ENCODE data around the gene LYSMD4.

Gene LYSMD4

DNA sequence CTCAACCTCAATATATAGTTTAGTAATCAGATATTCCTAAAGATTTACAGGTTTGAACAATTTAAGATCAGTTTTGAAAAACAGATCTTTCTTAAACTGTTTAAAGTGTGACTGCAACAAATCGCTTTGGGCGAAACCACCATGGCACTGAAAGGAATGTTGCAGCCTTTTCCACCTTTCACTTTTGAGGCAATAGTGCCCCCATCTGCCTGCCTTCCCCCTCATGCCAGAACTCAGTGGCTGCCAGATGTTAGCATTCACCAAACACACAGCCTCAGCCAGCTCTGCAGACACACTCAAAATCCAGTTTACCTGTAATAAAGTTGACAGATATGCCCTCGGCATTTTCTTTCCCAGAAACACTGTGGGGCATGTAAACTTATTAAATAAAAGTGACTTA is 3.3 kb downstream of the LYSMD4 start:
- peak in 2 of 3 donors; percentile 15 to 17 for DNase-seq

DNA sequence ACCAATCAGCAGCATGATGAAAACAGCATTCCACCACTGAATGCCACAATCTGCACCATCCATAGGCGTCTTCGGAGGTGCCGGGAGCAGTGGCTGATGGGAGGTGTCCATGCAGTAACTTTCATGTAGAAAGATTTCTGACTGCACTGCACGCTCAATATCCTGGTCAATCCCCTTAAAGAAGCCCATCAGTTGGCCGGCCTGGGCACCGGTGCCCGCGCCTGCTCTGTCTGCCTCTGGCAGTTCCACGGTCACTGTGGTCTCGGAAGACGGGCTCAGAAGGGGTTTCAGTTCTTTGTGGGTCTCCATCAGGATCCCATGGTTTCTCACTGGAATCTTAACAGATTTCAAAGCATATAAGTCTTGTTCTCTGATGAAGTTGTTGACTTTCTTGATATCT is 3.9 kb downstream of the LYSMD4 start:
- DNase-seq: no peak

DNA sequence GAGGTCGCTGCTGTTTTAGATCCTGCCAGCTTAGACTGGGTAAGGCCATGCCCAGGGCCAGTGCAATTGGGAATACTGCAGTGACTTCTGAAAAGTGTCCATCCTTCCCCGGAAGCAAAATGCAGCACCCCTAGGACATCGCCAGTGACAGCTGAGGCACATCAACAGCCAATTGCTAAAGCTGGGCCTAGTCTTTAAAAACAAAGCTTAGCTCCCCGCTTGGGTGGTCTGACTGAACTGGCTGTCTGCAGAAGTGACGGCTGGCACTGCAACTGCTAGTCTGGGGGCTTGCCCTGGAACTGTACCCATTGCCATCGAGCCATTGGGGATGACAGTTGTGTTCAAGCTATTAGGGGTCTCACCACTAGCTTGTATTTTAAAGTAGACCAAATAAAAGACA is 4.3 kb downstream of the LYSMD4 start:
- DNase-seq: no peak

DNA sequence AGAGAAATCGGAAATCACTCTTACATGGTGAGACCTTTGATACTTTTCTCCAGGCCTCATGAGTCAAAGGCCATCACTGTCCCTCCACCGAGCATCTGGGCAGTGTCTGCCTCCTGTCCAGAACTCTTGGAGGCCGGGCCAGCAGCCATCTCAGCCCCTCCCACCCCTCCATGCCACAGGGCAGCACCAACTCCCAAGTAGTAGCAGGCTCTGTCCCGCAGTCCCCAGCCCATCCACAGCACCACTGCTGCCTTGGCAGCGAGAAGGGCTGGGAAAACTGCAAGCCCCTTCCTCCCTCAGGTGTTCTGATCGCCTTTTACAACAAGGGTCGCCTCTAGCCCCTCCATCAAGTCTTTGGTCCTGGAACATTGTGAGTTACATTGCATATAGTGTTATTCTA is 5.5 kb downstream of the LYSMD4 start:
- DNase-seq: no peak

DNA sequence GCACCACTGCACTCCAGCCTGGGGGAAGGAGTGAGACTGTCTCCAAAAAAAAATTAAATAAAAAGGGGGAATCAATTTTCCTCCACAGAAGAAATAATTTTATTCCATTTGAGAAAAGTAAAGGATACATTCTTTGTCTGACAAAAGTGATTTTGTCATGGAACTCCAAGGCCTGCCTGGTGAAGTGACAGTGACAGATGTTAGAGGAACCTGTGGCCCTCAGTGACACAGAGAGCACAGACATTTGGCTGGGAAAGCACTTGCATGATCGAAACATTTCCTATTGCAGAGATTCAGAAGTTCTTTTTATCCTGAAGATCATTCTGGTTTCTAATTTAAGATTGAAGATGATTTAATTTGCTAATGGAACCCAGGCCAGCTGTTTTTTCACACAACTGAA is 5.9 kb downstream of the LYSMD4 start:
- DNase-seq: no peak

DNA sequence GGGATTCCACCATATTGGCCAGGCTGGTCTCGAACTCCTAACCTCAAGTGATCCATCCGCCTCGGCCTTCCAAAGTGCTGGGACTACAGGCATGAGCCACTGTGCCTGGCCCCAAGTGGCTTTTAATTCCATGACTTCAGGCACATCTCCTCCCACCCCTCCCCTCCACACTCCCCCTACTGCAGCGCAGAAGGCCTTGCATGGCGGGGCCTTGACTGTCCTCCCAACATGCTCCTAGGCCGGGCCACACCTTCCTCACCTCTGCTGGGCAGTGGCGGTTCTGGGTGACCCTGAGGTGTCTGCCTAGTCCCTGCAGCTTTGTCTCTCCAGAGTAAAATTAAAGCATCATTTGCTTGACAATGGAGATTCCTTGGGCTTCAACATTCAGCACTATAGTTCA is 6.9 kb downstream of the LYSMD4 start:
- no peak for DNase-seq

DNA sequence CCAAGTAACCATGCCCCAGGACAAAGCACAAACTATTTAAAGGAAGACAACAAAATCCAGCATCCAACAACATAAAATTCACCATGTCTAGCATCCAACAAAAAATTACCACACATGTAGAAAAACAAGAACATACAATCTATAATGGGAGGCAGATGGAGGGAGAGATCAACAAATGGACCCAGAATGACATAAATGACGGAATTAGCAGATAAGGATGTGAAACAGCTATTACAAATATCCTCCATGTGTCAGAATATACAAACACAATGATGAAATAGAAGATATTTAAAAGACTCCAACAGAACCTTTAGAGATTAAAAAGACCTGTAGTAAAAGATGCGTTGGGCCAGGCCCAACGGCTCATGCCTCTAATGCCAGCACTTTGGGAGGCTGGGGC is 10.8 kb downstream of the LYSMD4 start:
- no peak for DNase-seq

DNA sequence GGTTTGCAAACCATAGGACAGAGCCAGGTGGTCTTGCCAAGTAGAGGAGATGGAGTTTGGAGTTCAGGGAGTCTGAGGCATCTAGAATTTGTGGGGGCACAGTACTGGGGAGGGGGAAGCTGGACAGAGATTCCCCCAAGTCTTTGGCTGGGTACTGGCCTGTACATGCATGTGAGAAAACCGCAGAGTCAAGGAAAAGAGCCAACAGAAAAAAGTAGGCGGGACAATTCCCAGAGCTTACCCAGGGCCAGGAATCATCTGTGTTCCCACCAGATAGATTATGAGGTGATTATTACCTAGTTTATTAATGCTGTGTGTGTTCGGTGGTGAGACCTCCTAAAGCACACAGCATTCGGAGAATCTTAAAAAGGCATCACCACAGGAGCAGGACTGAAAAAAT is 11.3 kb downstream of the LYSMD4 start:
- no peak for DNase-seq

DNA sequence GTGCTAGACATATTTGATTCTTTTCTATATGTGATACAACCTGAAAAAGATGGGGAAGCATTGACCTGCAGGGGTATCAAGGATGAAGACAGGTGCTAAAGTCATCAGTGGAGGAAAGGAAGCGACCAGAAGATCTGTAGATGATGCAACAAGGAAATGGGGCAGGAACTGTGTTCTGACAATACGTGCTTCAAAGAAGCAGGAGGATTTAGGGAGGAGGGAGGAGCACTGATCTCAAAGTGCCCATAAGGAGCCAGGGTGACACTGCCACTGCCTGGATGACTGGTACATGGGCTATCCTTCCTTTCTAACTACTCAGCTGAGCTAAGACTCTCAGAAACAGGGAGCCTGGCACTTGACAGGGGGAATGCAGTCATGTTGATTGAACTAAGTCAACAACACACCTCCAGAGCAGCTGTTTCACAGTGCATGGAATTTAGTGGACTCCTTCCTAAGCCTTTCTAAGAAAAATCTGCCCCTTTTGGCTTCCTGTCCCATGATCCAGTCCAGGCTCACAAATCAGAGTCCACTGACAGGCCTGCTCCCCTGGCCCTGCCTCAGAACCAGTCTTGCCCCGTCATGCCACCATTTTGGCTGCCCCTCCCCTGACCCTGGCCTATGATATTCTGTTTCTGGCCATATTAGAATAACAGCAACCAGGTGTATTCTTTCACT is 12.0 kb downstream of the LYSMD4 start:
- no peak for DNase-seq

DNA sequence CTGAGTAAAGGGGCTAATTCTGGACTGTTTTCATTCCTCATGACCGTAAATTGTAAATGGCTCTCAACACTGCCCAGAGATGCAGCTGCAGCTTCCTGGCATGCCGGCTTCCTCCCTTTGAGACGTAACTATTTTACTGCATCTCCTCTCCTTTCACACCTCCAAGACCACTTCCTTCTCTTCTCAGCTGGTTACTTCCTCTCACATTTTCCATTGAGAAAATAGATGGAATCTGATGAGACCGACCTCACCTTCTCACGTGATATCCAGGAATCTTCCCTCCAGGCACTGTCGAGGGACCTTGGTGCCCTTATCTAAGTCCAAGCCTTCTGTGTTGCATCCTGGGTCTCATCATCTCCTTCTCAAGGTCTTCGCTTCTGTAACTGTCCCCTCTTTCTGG is 12.7 kb downstream of the LYSMD4 start:
- no peak for DNase-seq

DNA sequence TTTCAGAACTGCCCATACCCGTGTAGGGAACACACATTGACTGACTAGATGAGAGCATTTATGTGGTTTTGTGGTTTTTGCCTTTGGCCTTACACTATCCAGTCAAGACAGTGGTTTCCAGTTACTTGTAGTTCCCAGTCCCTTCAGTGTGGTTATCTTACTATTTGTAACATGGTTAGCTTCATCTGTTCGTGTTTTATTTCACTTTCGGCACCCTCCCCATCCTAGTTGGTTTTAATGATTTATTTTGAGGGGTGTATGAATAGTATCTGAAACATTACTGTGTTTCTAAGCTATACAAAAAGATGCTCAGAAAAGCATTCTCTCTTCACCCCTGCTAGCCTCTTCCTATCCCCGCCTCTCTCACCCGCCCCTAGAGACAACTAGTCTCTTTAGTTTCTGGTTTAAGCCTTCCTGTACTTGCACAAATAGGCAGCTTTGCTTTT is 14.1 kb downstream of the LYSMD4 start:
- DNase-seq: no peak

DNA sequence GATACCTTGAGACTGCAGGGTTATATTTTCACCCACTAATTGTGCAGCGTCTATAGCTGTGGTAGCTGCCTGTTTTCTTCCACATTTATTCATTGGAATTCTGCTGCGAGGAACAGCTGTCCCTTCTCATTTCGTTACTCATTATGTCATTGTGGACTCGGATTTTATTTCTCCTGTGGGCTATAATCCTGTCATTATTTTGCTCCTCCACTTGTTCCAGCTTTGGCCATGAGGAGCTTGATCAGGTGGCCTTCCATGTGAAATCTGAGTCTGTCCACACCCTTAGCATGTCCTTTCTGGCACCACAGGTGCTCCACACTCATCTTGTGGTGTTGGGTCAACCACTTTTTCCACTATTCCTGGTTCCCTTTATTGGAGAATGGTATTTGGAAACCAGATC is 14.8 kb downstream of the LYSMD4 start:
- DNase-seq: no peak

DNA sequence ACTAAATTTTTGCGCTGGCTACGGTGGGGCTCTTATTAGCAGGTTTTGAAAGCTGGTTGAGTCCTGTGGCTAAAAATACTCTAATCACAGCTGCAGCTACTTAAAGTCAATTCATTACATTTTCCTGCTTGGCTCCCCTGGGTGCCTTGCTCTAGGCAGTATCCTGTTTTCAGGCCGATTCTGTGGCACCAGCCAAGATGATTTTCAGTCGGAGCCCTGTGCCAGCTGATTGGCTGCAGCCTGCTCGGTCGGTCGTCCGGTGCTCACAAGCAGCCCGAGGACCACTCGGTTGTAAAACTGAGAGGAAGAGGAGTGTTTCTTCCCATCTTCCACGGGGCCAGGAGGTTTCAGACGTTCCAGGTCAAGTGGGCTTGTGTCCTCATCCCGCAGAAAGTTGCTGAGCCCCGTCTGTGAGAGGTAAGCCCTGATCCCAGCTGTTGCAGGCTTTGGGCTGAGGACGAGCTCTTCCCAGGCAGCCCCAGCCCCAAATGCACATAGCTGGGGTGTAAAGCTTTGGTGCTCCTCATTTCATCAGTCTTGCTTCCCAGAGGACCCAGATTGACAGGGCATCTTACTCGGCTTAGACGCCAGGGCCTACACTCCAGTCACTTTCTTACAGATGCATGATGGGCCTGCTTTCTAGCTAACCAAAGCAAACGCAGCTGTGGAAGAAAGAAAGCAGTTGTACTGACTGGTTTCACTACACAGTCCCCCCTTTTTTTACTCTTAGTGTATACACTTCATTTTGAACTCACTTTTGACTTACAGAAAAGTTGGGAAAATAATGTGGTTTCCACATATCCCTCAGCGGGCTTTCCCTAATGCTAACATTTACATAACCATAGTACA is 15.9 kb downstream of the LYSMD4 start:
- peak in 2 of 3 donors; percentile 34 to 41 for DNase-seq

DNA sequence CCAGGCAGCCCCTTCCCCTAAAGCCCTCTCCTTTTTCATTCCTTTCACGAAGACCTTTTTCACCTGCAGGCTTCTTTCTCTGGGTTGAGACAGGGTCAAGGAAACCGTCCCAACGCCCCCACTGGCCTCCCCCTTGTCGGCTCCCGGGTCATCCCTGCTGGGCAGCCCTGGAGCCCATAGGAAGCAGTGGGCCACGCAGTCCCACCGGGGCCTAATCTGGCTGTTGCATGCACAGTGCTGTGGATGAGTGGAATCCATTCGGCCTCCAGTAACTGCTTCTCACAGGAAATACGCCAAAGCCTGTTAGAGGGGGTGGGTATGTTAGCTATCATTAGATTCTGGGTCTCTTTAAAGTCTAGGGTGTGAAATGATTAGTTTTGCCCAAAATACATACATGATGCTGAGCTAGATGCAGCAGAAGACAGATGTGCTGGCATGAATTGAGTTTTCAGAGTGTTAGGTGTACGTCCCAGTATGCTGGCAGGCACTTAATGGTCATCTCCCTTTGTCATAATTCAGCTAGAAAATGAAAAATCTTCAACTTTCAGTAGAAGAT is 16.6 kb downstream of the LYSMD4 start:
- no peak for DNase-seq

DNA sequence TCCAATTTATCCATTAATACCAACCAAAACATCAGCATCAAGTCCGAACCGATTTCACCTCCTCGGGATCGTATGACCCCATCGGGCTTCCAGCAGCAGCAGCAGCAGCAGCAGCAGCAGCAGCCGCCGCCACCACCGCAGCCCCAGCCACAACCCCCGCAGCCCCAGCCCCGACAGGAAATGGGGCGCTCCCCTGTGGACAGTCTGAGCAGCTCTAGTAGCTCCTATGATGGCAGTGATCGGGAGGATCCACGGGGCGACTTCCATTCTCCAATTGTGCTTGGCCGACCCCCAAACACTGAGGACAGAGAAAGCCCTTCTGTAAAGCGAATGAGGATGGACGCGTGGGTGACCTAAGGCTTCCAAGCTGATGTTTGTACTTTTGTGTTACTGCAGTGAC is 20.8 kb downstream of the LYSMD4 start:
- no peak for DNase-seq

DNA sequence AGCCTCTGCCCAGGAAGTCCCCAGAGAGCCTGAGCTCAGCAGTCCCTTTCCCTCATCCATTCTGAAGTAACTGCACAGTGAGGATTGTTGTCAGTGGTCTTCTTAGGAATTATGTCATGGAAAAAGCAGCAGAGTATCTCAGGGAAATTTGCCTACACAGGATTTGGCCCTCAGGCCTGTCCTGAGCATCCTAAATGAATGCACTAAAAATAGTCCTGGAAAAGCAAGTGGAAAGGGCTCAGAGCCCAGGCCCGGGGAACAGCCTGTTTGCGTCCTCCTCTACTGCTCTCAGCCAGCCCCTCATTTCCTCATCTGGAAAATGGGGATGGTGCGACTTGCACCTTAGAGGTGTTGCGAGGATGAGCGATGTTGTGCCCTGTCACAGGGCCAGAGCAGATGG is 21.6 kb downstream of the LYSMD4 start:
- no peak for DNase-seq

DNA sequence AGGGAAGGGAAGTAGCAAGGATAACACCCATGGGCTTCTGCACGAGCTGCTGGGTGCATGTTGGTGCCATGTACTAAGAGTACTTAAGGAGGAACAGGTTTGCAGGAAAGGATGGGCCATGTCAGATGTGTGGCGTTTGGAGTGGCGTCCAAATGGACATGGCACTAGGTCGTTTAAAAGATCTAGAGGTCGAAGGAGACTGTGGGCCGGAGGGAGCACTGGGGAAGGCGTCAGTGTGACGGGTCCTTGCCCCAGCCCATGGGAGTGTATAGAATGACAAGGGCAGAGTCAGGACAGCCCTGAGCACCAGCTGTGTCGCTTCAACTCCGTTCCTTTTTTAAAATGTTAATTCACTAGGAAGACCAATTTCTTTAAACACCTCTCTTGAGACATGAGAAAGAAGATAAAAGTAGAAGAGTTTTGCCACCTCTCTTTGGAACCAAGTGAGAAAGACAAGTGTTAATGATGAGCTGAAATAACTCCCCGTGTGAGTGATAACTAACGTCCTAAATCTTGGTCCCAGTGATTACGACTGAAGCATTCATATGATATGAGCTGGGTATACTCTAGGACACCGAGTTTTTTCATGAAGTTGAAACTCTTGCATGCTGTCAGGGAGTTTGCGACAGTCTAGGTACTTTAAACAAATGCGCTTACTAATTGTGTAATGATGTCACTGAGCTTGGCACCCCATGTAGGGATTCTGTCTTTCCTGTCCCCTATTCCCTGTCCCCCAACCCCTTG is 23.8 kb downstream of the LYSMD4 start:
- DNase-seq: no peak

DNA sequence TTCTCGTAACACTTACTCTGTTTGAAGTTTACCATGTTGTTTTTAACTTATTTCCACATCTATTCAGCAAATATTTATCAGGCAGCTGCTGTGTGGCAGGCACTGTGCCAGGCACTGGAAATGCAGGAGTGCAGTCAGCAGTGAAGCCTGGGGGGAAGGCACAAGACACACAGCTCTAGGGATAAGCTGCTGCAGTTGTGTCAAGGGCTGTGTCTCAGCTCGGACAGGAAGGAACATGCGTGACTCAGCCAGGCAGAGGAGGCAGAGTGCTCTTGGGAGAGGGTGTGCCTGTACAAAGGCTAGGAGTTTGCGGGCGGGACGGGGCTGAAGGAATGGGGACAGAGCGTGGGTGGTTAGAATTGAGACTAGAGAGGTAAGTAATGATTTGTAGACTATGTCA is 24.7 kb downstream of the LYSMD4 start:
- DNase-seq: peak; percentile 58 to 66 (median 61)

DNA sequence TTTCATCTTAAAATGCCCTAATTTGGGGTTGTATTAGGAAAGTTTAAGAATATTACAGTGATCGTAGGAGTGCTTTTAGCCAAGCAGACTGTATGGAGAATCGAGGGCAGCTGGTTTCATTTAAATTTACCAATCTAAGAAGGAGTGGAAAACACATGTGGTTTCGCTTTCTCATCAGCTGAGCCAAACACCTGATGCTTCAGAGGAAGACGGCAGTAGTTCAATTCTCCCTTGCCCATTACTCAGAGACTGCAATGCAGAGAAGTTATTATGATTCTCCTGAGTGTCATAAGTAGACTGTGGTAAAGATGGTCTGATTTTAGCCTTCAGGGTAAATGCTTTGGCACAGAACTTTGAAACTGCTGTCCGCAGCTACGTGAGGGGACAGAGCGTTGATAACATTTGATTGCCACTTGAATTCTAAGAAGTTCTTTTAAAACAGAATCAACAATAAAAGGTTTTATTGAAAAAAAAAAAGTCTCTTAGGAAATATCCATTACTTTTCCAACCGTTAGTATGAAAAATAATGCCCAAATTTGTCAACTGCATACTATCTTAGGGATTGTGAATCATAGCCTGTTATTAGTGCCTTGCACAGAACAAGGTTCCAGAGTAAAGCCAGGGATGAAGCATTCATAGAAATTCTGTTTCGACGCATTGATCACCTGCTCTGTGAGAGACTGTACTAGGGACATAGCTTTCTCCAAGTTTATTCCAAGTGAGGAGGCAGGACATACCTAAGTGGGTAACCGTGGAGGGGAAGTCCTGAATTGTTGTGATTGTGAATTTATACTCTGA is 25.6 kb downstream of the LYSMD4 start:
- DNase-seq: no peak

DNA sequence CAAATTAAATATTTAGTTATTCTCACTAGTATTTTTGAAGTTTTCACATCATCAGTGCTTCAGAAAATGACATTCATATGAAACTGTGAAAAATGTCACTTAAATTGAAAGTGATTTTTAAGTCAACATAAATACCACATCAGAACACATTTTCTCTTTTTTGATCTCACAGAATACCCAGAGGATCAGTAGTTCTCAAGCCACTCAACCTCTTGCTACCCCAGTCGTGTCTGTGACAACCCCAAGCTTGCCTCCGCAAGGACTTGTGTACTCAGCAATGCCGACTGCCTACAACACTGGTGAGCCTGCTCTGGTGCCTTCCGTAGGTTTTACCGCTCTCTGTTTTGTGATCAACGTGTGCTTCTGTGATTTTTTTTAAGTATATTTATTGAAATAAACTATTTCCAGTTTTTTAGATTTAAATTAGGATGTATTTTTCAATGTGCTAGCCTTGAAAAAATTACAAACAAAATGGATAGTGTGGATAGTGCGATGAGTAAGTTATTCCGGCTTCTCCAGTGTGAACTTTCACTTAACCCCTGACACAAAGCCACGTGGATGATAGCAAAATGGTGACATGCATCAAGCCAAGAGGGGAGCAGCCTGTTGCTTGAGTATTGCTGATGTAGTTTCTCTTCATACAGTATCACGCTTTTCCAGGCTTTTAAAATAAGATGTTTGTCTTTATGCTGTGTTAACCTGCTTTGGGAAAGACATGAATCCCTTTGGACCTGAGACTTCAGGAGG is 26.5 kb downstream of the LYSMD4 start:
- DNase-seq: no peak

DNA sequence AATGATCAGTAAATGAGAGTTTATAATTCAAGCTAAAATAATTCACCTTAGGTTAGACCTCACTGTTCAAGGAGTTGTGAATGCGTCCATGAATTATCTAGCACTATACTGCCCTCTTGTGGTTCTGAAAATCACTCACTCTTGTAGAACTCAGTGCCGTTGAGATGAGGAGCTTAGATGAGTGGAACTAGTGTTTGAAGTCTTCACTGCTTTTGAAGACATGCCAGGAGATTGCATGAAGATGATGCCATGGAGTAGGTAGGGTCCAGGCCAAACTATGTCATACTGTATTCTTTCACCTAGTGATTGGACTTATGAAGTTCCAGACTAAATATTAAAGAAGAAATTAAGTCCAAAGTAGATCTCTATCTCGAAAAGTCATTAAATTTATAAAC is 28.8 kb downstream of the LYSMD4 start:
- peak; percentile 88 to 96 (median 93) for DNase-seq
